Right renal cortex interstitium (tissue), 3 donors: Measurements from ENCODE around the gene PNPLA7. TPM values are rescaled to one million over a fixed set of nuclear protein-coding genes. Genes with fewer than 3 reads are reported as not detected.

ENCODE experiments used
- DNase-seq, 3 donors: peaks; one replicate each; pipeline ENCODE4 v3.0.0-alpha.2; 2013; ENCODE audit warnings: low read depth in 3 of 3, low spot score in 2 of 3
- polyA plus RNA-seq, 3 donors: library from polyadenylated mRNA; unstranded; fragments of 120-200 nt; gene quantifications; one replicate each; pipeline ENCODE4 v1.2.1, GENCODE V29; 2013; ENCODE audit not compliant: insufficient read length in 3 of 3

Gene PNPLA7
- polyA plus RNA-seq, 3 donors = 0.88 to 2.3 (median 1.1) TPM

DNA sequence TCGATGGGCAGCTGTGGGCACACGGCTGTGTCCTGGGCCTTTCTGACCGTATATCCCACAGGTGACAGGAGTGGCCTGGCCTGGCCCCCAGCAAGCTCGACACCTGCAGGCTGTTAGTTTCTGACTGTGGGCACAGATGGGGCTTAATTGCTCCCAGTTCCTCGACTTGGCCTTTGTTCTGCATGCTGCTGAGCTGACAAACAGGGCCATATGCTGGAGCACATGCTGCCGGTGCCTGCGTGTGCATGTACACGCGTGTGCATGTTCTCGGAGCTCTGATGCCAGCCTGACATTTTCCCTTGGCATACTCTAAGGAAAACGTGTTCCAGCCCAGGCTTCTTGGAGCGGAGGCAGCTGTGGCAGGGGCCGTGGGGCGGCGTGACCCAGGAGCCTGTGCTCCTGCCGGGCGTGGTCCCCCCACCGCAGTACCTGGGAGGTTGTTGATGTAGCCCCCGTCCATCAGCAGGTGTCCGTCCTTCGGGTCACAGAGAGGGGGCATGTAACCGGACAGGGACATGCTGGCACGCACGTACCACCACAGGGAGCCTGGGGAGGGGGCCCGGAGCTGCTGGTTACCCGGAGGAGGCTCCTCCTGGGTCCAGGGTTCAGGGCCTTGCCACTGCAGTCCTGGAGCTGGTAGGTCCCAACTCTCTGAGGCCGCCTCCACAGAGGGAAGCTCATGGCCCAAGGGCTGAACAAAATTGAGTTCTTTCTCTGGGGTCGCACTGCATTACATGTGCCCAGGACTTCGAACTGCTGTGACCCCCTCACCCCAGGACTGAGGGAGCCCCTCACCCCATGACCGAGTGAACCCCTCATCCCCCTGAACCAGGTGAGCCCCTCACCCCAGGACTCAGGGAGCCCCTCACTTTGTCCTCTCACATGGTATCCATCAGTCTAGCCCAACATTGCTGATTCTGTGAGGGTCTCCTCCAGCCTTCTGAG is 86.9 kb downstream of the PNPLA7 start:
- DNase-seq = no peak

DNA sequence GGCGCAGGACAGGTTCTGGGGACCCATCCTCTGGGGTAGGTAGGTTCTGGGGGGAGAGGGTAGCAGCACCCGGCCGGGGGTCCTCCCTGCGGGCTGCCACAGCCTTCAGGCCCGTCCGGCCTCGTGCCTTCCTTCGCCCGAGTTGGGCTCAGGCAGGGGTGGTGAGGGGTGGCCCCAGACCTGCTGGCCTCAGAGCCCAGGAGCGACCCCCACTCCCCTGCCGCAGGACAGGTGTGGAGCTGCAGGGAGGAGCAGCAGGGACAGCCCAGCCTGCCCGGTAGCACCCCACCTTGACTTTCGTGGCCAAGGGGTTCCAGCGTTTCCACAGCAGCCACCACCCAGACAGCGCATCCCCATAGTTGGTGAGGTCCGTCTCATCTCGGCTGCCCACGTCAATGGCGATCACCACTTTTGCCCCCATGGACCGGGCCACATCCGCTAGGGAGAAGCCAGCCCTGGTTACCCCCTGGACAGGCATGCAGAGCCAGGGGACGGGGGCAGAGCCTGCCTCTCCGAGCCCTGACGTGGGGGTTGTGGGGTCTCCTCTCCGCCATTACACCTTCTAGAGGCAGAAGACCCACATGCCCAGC is 87.7 kb downstream of the PNPLA7 start:
- no peak for DNase-seq

DNA sequence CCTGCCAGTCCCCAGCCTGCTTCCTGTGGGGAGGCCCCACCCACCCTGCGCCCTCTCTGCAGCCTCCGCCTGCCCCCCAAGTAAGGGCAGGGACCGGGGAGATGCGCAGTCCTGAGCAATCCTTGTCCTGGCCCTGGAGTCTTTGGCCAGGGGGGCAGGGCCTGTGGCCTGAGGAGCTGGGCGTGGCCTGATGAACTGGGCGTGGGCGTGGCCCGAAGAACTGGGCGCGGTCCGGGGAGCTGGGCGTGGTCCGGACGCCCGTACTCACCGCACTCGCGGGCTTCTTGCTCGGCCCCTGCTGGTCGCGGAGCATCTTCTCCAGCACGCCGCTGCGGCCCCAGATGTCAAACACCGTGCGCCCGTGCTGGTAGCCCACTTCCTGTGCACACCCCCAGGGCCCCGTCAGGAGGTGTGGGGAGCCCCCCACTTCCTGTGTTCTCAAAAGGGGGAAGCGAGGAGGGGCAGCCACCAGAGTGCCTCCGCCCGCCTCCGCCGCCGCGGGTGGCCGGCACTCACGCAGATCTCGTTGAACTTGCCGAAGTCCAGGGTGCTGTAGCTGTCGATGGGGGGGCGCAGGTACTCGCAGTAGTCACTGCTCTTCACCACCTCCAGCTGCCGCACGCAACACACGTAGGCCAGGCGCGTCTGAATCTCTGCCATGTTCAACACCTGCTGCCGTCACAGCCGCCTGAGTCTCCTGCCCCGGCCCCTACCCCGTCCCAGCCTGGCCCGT is 88.4 kb downstream of the PNPLA7 start:
- no peak for DNase-seq

GRCh38 chr9:137461316-137461662 is 88.9 kb downstream of the PNPLA7 start:
- DNase-seq = no peak

DNA sequence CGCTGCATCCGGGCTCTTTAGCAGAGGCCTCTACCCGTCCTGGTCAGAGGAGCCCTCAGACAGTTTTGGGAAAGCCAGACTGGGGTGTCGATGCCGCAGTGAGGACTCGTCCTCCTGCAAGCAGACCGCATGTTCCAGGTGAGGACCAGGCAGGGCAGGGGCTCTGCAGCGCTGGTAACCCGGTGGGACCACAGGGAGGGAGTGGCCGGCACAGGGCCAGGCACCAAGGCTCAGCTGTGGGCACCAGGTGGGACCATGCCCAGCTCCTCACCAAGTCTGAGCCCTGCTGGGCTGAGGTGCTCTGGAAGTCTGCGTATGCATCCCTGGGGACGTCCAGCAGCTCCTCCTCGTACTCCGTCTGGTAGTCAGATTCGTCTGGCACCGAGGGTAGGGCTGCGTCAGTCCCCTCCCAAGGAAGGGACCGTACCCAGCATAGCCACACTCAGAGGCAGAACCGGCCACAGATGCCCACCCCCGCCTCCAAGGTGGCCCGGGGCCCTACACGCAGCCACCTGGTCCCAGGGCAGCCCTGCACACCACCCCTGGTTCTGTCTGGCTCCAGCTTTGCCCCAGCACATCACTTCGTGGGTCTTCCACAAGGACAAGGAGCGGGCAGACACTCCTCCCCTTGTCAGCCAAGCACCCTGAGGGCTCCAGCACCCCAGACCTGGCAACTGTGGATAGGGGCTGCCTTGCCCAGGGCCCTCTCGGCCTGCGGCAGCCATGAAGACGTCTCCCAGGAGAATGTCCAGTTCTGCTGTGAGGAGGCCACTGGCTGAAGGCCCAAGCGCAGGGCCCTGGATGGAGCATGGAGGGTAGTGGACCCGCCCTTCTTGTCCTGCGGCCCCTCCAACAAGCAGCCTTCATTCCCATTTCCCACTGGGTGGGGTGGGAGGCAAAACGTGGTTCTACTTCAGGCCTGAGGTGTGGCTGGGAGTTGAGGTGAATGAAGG is 89.6 kb downstream of the PNPLA7 start:
- DNase-seq = no peak

GRCh38 chr9:137459601-137460362 is 90.4 kb downstream of the PNPLA7 start:
- DNase-seq = no peak

GRCh38 chr9:137459152-137459600 is 91.0 kb downstream of the PNPLA7 start, which contains the start of gene NSMF:
Gene NSMF (minus strand): TSS chr9:137459334. CDS start chr9:137459102, 232 bp downstream.
- peak; percentile 65 to 86 (median 81) for DNase-seq

DNA sequence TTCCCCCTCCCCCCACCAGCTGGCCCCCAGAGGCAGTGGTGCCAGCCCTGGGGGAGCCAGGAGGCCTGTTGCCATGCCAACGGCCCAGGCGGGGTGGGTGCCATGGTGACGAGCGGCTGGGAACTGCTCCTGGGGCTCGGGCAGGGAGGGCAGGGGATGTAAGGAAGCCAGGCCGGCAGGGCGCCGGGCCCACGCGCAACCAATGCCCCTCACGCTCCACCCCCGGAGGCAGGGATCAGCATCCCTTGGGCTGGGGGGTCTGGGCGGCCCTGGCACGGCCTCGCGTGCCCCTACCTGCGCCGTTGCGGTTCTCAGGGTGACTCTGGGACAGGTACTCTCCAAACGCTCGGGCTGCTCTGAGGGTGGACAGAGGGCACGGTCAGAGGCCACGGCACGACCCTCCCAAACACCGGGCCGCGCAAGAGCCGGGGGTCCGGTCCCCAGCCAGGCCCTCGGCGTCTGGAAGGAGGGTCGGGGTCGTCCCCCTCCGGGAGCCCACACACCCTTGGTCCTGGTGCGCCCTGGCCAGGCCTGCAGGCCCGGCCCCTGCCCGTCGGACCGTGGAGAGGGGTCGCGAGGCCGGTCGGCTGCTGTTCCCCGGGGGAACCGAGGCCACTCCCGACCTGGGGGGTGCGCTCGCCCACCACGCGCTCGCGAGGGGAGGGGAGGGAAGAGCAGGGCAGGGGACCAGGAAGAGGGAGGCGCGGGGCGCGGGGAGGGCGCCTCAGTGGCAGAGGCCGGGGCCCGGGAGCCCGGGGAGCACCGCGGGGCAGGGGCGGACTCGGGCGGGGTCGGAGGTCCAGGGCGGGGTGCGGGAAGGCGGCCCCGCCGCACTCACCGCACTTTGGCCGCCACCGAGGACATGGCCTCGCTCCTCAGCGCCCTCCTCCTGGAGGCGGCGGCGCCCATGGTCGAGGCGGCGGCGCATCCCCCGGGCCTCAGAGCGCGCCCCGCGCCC is 91.7 kb downstream of the PNPLA7 start:
- no peak for DNase-seq

GRCh38 chr9:137457406-137458193 is 92.6 kb downstream of the PNPLA7 start:
- no peak for DNase-seq

DNA sequence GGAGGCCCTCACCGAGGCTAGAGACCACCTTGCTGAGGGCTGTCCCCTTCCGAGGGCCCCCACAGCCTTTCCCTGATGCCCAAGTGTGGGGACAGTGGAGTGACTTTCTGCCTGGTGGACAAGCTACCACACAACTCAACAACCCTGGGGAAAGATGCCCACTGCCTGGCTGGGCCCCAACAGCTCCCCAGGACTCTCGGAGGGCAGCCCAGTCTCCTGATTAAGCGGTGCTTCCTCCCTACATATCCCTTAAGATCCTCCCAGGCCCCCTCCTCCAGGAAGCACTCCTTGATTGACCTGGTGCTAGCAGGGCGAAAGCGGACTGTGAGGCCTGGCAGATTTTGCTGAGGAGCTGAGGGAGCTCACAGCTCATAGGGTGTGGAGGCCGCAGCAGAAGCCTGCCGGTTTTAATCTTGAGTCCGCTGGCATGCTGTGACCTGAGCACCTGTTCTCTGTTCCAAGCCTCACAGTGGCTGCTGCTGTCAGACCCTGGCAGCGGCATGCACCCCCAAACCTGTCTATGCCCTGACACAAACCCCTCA is 93.3 kb downstream of the PNPLA7 start:
- no peak for DNase-seq

DNA sequence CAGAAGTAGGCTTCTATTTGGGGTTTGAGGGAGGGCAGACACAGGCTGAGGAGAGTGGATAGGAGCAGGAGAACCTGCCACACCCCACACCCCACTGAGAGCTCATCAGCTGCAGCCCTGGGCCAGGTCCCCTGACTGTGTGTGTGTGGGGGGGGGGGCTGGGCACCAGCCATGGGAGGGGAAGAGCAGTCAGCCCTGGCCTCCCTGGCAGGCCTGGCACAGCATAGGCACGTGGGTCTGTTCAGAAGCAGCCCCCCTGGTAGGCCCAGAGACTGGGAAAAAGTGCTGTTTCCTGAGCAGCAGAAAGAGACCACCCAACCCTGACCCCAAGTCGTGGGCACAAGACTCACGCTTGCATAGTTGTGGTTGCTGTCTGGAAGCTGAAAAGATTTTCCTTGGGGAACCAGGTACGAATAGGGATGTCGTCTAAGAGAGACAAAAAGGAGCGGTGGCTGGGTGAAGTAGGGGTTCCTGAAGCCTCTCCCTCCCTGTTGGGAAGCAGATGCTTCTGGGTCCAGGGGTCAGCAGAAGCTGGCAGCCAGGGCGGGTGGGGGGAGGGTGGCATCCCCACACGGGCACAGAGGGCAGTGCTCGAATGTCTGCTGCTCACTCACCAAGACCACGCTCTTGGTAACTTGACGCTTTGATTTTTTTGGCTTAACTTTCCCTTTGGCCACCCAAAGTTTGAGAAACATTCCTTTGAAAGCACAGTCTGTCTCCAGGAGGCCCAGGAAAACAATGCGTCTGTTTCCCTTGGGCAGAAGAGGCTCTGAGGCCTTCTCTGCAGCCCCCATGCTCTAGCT is 93.9 kb downstream of the PNPLA7 start:
- DNase-seq = no peak

GRCh38 chr9:137455359-137455991 is 94.7 kb downstream of the PNPLA7 start:
- no peak for DNase-seq

DNA sequence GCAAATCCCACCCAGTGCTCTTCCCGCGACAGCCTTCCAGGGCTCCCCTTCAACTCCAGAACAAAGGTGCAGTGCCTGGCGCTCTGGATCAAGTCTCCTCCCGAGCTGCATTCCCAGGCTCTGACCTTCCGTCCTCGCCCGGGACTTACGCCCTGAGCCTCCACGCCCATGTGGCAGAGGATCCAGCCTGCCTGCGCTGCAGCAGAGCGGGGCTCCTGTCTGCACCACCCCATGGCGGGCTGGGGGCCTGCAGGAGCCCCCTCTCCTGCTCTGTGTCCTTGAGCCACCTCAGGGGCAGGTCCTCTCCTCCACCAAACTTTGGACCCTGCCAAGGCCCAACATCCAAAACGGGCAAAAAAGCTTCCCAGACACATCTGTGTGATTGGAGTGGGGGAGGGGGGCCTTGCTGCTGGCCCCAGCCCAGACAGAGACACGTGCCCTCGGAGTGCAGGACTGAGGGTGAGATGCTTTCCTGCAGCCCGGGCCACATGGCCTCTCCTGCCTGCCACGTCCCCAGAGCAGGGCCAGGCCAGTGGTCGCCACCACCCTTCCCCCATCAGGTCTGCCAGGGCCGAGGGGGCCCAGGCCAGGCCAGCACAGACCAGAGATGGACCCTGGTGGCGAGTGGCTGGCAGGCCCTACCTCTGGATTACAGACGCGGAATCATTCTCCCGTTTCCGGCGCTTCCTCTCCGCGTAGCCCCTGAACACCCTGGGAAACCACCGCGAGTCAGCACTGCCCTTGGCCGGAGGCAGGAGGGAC is 95.4 kb downstream of the PNPLA7 start:
- no peak for DNase-seq

- no peak for DNase-seq
Observed at GRCh38 chr9:137454145-137454596, 96.0 kb downstream of the PNPLA7 start.

DNA sequence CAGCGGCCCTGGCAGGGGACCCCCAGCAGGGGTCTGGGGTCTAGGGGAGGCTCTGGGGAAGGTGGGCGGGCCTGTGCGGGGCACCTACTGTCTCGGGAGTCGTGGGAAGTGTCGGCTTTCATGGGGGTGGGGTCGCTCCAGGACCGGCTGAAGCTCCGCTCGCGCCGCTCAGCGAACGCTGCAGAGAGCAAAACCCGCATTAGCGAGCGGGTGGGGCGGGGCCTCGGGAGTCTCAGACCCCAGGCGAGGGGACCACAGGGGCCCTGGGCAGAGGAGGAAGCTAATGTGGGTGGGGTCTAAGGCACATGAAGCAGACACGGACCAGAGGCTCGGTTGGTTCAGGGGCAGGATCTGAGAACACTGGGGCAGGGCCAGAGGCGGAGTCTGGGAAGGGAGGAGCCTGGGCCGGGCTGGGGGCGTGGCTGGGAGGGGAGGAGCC is 96.5 kb downstream of the PNPLA7 start:
- peak in 1 of 3 donors; percentile 56 for DNase-seq
